GM21737 (cell line): ENCODE results near the gene PAK2.
"Not testable (repeated sequence)": the region's sequence is repeated elsewhere in the genome, so short reads cannot be mapped to it uniquely, and the experiment has no call there.

Experiments used
- ATAC-seq: cut with Tn5 transposase; IDR thresholded peaks from one replicate; pipeline ENCODE4 v1.9.1; 2021; ENCODE audit warnings: mild to moderate bottlenecking, moderate library complexity; ENCODE audit not compliant: unreplicated experiment

Gene PAK2

DNA sequence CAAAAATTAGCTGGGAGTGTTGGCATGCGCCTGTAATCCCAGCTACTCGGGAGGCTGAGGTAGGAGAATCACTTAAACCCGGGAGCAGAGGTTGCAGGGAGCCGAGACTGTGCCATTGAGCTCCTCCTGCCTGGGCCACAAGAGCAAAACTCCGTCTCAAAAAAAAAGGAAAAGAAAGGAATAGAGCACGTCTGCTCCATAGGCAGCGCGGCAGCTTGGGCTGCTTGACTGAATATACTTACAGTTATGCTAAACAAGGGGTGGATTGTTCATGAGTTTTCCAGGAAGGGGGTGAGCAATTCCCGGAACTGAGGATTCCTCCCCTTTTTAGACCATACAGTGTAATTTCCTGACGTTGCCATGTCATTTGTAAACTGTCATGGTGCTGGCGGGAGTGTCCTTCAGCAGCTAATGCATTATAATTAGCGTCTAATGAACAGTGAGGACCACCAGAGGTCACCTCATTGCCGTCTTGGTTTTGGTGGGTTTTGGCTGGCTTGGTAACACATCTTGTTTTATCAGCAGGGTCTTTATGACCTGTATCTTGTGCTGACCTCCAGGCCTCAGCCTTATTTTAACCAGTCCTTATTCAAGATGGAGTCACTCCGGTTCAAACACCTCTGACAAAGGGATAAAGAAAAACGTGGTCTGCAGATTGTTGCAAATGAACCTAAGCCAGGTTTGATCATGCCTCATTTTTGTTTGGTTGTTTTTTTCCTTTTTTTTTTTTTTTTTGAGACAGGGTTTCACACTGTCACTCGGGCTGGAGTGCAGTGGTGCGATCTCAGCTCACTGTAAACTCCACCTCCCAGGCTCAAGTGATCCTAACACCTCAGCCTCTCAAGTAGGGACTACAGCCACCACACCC, 103.1 kb downstream of the PAK2 start:
- ATAC-seq = no peak

DNA sequence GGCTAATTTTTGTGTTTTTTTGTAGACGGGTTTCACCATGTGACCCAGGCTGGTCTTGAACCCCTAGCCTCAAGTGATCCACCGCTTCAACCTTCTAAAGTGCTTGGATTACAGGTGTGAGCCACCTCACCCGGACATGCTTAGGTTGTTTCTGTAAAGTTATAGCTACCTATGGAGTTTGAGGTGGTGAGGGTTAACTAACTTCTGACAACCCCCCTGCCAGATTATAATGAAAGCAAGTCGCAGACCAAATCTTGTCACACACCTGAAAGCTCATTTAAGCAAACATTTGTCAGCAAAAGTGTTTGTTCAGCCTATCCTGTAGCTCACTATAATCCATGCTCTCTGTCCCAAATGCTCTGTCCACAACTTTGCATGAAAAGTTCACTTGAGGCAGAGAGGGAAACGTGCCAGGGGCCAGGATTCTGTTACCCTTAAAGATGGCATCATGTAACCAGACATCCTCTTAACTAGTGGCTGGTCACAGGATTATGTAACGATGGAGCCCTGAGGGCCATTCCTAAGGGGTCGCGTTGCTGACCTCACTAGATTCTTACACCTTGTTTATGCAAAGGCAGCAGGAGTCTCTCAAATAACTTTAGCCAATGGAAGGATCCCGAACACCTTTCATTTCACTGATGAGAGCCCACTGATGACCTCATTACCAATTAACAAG, 103.9 kb downstream of the PAK2 start:
- ATAC-seq = no peak

DNA sequence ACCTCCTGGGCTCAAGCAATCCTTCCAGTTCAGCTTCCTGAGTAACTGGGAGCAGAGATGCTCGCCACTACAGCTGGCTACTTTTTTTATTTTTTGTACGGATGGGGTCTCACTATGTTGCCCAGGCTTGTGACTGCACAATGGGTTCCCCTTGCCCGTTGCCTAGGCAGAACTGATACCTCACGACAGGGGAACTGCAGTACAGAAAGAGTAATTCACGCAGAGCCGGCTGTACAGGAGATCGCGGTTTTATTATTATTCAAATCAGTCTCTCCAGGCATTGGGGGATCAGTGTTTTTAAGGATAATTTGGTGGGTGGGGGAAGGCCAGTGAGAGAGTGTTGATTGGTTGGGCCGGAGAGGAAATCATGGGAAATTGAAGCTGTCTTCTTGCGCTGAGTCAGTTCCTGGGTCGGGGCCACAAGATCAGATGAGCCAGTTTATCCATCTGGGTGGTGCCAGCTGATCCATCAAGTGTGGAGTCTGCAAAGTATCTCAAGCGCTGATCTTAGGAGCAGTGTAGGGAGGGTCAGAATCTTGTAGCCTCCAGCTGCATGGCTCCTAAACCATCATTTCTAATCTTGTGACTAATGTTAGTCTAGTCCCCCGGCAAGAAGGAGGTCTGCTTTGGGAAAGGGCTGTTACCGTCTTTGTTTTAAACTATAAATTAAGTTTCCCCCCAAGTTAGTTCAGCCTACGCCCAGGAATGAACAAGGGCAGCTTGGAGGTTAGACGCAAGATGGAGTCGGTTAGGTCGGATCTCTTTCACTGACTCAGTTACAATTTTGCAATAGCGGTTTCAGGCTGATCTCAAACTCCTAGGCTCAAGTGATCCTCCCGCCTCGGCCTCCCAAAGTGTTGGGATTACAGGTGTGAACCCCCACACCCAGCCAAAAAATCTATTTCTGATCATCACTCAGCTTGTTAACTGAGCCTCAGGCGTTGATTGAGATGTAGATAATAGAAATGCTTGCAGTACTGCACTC, 104.9 kb downstream of the PAK2 start:
- not testable (repeated sequence) for ATAC-seq

DNA sequence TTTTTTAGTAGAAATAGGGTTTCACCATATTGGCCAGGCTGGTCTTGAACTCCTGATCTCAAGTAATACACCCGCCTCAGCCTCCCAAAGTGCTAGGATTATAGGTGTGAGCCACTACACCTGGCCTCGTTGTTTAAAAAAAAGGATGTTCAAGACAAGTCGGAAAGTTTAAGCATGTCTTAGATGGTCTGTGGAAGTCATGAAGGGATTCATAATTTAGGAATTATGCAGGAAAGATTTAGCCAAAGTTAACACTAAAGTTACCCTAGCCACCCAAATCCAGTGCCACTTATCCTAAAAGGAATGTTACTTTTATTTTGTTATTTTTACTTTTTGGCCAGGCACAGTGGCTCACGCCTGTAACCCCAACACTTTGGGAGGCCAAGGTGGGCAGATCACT, 108.7 kb downstream of the PAK2 start:
- ATAC-seq = not testable (repeated sequence)

DNA sequence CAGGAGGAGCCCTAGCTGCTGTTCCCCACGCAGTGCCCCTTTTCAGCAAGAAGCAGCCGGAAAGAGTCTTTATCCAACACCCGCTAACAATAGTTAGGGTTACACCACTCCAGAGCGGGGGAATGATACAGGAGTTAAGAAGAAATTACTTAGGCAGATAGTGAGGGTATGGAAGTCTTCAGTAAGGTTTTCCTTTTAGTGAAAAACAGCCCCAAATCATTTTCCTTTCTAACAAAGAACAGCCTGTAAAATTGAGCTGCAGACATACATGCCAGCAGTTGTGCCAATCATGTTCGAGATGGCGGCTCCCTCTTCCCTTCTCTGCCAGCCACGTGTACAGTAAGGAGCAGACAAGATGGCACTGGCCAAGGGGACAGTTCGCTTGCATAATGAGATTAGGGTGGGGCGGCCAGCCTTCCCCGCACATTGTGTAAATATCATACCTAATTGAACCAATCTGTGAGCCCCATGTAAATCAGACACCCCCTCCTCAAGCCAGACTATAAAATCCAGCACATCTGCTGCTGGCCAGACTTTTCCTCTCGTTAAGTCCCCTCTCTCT, 109.6 kb downstream of the PAK2 start:
- no peak for ATAC-seq

DNA sequence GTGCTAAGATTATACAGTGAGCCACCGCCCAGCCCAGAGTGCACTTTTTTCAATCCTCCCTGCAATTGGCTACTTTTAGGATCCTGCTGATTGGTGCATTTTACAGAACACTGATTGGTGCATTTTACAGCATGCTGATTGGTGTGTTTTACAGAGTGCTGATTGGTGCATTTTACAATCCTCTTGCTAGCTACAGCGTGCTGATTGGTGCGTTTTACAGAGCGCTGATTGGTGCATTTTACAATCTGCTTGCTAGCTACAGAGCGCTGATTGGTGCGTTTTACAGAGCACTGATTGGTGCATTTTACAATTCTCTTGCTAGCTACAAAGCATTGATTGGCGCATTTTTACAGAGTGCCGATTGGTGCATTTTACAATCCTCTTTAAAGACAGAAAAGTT, 123.3 kb downstream of the PAK2 start:
- not testable (repeated sequence) for ATAC-seq

DNA sequence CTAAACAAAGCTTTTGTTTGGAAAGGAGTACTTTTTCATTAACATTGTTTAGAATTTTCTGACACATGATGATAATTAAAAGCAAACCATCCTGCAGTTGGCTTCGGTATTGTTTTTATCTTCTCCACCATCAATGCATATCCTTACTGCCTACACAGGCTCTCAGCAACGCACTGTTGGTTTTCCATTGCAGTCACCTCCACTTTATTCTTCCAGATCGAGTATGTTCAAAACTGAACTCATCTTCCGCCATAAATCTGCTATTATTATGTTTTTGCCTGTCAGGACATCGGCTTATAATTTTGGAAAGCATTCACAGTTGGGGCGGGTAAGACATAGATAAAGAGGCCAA, 127.5 kb downstream of the PAK2 start:
- no peak for ATAC-seq

DNA sequence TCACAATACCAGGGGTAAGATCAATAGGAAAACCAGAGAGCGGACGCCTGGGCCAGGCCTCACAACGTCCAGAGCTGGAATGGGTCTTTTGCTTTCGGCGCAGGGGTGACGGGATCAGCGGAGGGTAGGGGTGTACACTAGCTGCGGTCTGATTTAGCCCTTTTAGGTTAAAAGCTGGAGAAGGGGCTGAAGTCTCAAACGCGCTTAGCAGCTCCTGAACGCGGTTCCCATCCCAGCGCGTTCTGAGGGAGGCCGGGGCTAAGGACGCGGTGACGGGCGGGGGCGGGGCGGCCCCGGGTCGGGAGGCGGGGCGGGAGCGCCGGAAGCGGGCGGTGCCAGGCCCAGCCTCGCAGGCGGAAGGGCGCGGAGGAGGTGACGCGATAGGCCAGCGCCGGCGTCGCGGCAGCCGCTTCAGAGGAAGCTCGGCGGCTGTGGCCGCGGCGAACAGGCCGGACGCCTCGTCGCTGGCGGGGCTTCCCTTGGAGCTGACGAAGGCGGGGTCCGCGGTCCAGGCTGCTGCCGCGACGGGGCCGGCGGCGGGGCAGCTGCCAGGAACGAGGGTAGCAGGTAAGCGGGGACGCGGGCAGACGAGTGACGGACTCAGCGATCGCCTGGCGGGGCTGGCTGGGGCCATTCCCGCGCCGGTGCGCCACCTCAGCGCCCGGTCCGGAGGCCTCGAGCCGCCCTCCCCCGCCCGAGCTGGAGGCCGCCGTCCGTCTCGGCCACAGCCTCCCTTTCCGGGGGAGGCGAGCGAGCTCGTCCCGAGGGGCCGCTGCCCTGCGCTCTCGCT, 128.0 kb downstream of the PAK2 start, which contains the start of gene SENP5:
TSS of gene SENP5 (plus strand) at position 414 of the 790 bp plus-strand sequence. CDS start 17,262 bp downstream, outside the sequence.
- peak; percentile 92 for ATAC-seq

DNA sequence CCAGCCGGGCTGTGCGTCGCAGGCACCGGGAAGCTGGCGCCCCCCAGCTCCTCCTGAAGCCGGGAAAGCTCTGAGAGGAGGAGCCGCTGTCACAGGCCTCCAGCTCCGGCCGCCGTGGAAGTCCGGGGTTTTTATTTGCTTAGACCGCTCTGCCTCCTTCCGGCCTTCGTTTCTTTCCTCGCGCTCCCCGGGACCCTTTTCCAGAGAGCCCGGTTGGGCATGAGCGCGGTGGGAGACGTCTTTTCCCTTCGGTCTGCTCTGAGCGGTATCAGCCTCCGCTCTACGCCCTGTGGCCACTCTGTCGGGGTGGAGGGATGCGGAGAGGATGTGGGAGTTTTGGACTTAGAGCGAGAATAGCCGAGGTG, 128.6 kb downstream of the PAK2 start:
- peak; percentile 33 for ATAC-seq

DNA sequence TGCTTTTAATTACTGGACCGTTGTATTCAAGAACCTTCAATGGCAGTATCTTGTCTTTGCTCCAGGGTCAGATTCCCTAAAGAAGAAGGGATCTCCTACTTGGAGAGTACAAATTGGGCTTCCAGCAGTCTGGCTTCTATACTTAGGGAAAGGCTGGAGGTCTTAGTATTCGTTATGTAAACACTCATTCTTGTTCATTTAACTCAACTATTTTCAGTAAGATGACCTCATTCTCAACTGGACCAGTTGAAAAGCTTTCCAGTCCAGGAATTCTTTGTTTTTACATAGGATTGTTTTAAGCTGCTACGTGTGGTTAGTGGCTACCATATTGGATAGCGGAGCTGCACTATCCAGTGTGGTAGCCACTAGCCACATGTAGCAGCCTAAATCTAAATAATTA, 132.7 kb downstream of the PAK2 start:
- no peak for ATAC-seq

DNA sequence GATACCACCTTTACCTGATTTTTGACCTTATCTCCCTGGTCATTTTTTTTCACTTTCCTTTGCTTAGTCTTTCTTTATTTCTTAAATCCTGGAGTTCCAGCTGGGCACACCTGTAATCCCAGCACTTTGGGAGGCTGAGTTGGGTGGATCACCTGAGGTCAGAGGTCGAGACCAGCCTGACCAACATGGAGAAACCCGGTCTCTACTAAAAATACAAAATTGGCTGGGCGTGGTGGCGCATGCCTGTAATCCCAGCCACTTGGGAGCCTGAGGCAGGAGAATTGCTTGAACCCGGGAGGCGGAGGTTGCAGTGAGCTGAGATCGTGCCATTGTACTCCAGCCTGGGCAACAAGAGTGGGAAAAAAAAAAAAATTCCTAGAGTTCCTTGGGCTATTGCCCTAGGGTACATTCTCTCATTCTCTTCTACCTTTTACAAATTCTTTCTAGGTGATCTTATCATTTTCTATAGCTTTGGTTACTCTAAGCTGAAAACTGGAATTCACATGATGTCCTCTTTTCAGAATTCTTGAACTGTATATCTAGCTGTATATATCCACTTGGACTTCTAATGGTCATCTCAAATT, 134.9 kb downstream of the PAK2 start:
- ATAC-seq = not testable (repeated sequence)

DNA sequence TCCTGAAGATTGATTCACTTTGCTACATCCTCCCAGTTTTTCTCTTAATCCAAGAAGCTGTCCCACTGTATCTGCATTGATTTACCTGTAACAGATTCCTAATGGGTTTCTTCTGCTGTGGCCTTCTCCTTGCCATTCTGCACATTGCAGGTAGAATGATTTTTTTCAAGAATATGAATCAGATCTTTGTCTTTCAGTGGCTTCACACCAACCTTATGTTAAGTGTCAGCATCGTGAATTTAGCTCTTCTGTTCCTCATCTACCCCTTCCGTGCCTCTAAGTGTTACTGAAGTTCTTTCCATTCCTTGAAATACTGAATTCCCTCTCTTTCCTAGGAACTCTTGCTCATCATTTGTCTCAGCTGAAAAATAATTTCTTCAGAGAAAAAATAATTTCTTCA, 135.6 kb downstream of the PAK2 start:
- ATAC-seq = no peak
